HEK293 (cell line): ENCODE results near the gene LYL1.

Experiments used
- CTCF ChIA-PET: fragments of 350-600 bp; formaldehyde crosslinking; extraction: SDS; loops from one replicate; lab custom pipeline; 2021; ENCODE audit warnings: antibody characterized with exemption; lab: Yijun Ruan, JAX
- POLR2A ChIA-PET: fragments of 300-600 bp; formaldehyde crosslinking; extraction: SDS; loops from one replicate; lab custom pipeline; 2020; ENCODE audit warnings: antibody characterized with exemption, inconsistent platforms; lab: Yijun Ruan, JAX
- H3K27ac ChIP-seq: fragments of 200-500 bp; sonication (Bioruptor generic); 2 replicates; pipeline ENCODE4 v1.5.1; 2014; ENCODE audit warnings: low read depth, low read length, control low read depth, inconsistent platforms; ENCODE audit errors: extremely low read depth
- H3K36me3 ChIP-seq, 2 experiments: fragments of 200-500 bp in 1 of 2; sonication (Bioruptor generic) in 1 of 2; 1 replicate in 1 of 2; 2 replicates in 1 of 2; pipeline ENCODE4 v1.5.1; 2014 to 2017; ENCODE audit warnings: inconsistent platforms in 2 of 2, low read length in 2 of 2; ENCODE audit not compliant: control insufficient read depth in 2 of 2, insufficient read depth in 1 of 2
- H3K4me1 ChIP-seq: fragments of 200-500 bp; sonication (Bioruptor generic); 2 replicates; pipeline ENCODE4 v1.5.1; 2014; ENCODE audit warnings: mild to moderate bottlenecking, low read length, inconsistent platforms; ENCODE audit not compliant: control insufficient read depth, insufficient read depth
- H3K4me3 ChIP-seq: 2 replicates; pipeline ENCODE4 v1.5.1; 2011; ENCODE audit warnings: low read depth, mild to moderate bottlenecking, control low read depth, low read length, moderate library complexity
- H3K9me3 ChIP-seq: fragments of 200-500 bp; sonication (Bioruptor generic); 2 replicates; pipeline ENCODE4 v1.5.1; 2014; ENCODE audit warnings: low read depth, low read length, inconsistent platforms; ENCODE audit not compliant: control insufficient read depth, insufficient read depth
- EGR2 ChIP-seq: fragments of 450-650 bp; formaldehyde crosslinking; IDR thresholded peaks from 2 replicates; pipeline ENCODE4 v1.5.1; 2016; ENCODE audit warnings: low read depth, missing biosample characterization, missing genetic modification characterization
- GLIS1 ChIP-seq: fragments of 450-650 bp; formaldehyde crosslinking; IDR thresholded peaks from 2 replicates; pipeline ENCODE4 v1.5.1; 2016; ENCODE audit warnings: missing biosample characterization, missing genetic modification characterization
- PATZ1 ChIP-seq: fragments of 450-650 bp; formaldehyde crosslinking; IDR thresholded peaks from 2 replicates; pipeline ENCODE4 v1.5.1; 2016; ENCODE audit warnings: missing biosample characterization, missing genetic modification characterization
- PBX3 ChIP-seq: sonication (generic); formaldehyde crosslinking; IDR thresholded peaks from 2 replicates; pipeline ENCODE4 v1.8.1; 2022; ENCODE audit warnings: mild to moderate bottlenecking, moderate library complexity, missing genetic modification reagents
- SCRT1 ChIP-seq: fragments of 450-650 bp; formaldehyde crosslinking; IDR thresholded peaks from 2 replicates; pipeline ENCODE4 v1.5.1; 2016; ENCODE audit warnings: missing biosample characterization, missing genetic modification characterization, borderline replicate concordance
- SCRT2 ChIP-seq: fragments of 450-650 bp; formaldehyde crosslinking; IDR thresholded peaks from 2 replicates; pipeline ENCODE4 v1.5.1; 2016; ENCODE audit warnings: missing biosample characterization, missing genetic modification characterization
- SP2 ChIP-seq: fragments of 450-650 bp; formaldehyde crosslinking; IDR thresholded peaks from 2 replicates; pipeline ENCODE4 v1.5.1; 2016; ENCODE audit warnings: missing biosample characterization, missing genetic modification characterization
- SP3 ChIP-seq: fragments of 450-650 bp; formaldehyde crosslinking; IDR thresholded peaks from 2 replicates; pipeline ENCODE4 v1.5.1; 2016; ENCODE audit warnings: missing biosample characterization, missing genetic modification characterization
- ZBTB21 ChIP-seq: fragments of 450-650 bp; formaldehyde crosslinking; IDR thresholded peaks from 2 replicates; pipeline ENCODE4 v1.5.1; 2017; ENCODE audit warnings: missing biosample characterization, missing genetic modification characterization
- ZBTB8A ChIP-seq: fragments of 450-650 bp; formaldehyde crosslinking; IDR thresholded peaks from 2 replicates; pipeline ENCODE4 v1.5.1; 2016; ENCODE audit warnings: missing biosample characterization, missing genetic modification characterization
- ZEB2 ChIP-seq: fragments of 450-650 bp; formaldehyde crosslinking; IDR thresholded peaks from 2 replicates; pipeline ENCODE4 v1.5.1; 2016; ENCODE audit warnings: missing biosample characterization, missing genetic modification characterization
- ZIC2 ChIP-seq: fragments of 450-650 bp; formaldehyde crosslinking; IDR thresholded peaks from 2 replicates; pipeline ENCODE4 v1.5.1; 2016; ENCODE audit warnings: missing biosample characterization, missing genetic modification characterization
- ZNF140 ChIP-seq: fragments of 450-650 bp; formaldehyde crosslinking; IDR thresholded peaks from 2 replicates; pipeline ENCODE4 v1.5.1; 2016; ENCODE audit warnings: missing biosample characterization, missing genetic modification characterization
- ZNF146 ChIP-seq: fragments of 450-650 bp; formaldehyde crosslinking; IDR thresholded peaks from 2 replicates; pipeline ENCODE4 v1.5.1; 2016; ENCODE audit warnings: missing biosample characterization, missing genetic modification characterization
- ZNF202 ChIP-seq: fragments of 450-650 bp; formaldehyde crosslinking; IDR thresholded peaks from 2 replicates; pipeline ENCODE4 v1.5.1; 2016; ENCODE audit warnings: missing biosample characterization, missing genetic modification characterization, borderline replicate concordance
- ZNF350 ChIP-seq: fragments of 450-650 bp; formaldehyde crosslinking; IDR thresholded peaks from 2 replicates; pipeline ENCODE4 v1.5.0; 2017; ENCODE audit warnings: missing biosample characterization, mild to moderate bottlenecking, missing genetic modification characterization
- ZNF473 ChIP-seq: fragments of 450-650 bp; formaldehyde crosslinking; IDR thresholded peaks from 2 replicates; pipeline ENCODE4 v1.5.1; 2017; ENCODE audit warnings: missing biosample characterization, missing genetic modification characterization
- ZNF529 ChIP-seq: fragments of 450-650 bp; formaldehyde crosslinking; IDR thresholded peaks from 2 replicates; pipeline ENCODE4 v1.5.1; 2017; ENCODE audit warnings: missing genetic modification characterization, missing biosample characterization; ENCODE audit not compliant: insufficient replicate concordance
- ZNF561 ChIP-seq: fragments of 450-650 bp; IDR thresholded peaks from 2 replicates; pipeline ENCODE4 v1.5.1; 2018; ENCODE audit warnings: missing biosample characterization, missing genetic modification characterization, borderline replicate concordance
- ZNF600 ChIP-seq: fragments of 450-650 bp; formaldehyde crosslinking; IDR thresholded peaks from 2 replicates; pipeline ENCODE4 v1.5.1; 2016; ENCODE audit warnings: missing biosample characterization, missing genetic modification characterization
- TF ChIP-seq, protein P1 (sequence below): fragments of 450-650 bp; IDR thresholded peaks from 2 replicates; pipeline ENCODE4 v1.5.1; 2018; ENCODE audit warnings: missing biosample characterization, mild to moderate bottlenecking, missing genetic modification characterization
- TF ChIP-seq, protein P2 (sequence below): fragments of 450-650 bp; formaldehyde crosslinking; IDR thresholded peaks from 2 replicates; pipeline ENCODE4 v1.5.1; 2016; ENCODE audit warnings: missing biosample characterization, missing genetic modification characterization
- TF ChIP-seq, protein P3 (sequence below): fragments of 450-650 bp; formaldehyde crosslinking; IDR thresholded peaks from 2 replicates; pipeline ENCODE4 v1.5.1; 2017; ENCODE audit warnings: missing biosample characterization, missing genetic modification characterization

Gene LYL1

DNA sequence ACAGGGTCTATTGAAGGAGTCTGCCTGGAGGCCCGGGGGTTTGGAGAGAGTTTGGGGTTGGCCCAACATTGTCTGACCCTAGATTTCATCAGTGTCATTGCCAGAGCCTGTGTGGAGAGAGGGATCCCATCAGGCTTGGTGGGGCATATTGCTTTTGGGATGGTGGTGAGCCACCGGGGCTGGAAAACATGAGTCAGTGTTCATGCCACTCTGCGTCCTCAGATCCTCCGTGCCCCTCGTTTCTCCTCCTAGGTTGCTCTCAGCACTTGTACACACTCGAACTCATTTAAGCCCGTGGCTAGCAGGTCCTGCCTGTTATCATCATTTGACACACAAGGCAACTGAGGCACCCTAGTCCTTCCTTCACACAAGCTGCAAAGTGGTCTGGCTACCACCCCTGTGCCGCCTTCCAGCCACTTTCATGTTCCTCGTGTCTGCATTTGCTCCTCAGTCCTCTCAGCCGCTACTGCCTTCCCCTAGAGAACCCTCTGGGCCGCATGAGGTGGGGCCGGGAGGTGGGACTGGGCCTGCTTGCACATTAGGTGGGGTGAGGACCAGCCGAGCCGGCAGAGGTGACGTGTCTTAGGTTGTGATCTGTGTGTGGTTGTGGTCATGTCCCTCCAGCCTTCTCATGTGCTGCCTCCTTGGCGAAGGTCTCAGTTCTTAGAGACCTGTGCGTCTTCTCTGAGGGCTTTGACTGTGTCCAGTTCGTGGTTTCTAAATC, 19.1 kb upstream of the LYL1 start (continued):
- TF ChIP-seq ZEB2 (no peak), ZBTB8A (tag by site-specific recombination) (no peak), PBX3 (CRISPR knock-in tag) (no peak), ZNF600 (tag by site-specific recombination) (no peak), ZNF350 (no peak), ZBTB21 (tag by site-specific recombination) (no peak), PATZ1 (tag by site-specific recombination) (no peak), ZNF473 (tag by site-specific recombination) (no peak), SP3 (tag by site-specific recombination) (no peak), EGR2 (tag by site-specific recombination) (no peak)
- TF ChIP-seq, protein P1, sequence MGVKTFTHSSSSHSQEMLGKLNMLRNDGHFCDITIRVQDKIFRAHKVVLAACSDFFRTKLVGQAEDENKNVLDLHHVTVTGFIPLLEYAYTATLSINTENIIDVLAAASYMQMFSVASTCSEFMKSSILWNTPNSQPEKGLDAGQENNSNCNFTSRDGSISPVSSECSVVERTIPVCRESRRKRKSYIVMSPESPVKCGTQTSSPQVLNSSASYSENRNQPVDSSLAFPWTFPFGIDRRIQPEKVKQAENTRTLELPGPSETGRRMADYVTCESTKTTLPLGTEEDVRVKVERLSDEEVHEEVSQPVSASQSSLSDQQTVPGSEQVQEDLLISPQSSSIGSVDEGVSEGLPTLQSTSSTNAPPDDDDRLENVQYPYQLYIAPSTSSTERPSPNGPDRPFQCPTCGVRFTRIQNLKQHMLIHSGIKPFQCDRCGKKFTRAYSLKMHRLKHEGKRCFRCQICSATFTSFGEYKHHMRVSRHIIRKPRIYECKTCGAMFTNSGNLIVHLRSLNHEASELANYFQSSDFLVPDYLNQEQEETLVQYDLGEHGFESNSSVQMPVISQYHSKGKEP (tag by site-specific recombination): no peak
- TF ChIP-seq, protein P2, sequence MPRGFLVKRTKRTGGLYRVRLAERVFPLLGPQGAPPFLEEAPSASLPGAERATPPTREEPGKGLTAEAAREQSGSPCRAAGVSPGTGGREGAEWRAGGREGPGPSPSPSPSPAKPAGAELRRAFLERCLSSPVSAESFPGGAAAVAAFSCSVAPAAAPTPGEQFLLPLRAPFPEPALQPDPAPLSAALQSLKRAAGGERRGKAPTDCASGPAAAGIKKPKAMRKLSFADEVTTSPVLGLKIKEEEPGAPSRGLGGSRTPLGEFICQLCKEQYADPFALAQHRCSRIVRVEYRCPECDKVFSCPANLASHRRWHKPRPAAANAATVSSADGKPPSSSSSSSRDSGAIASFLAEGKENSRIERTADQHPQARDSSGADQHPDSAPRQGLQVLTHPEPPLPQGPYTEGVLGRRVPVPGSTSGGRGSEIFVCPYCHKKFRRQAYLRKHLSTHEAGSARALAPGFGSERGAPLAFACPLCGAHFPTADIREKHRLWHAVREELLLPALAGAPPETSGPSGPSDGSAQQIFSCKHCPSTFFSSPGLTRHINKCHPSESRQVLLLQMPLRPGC (tag by site-specific recombination): no peak

DNA sequence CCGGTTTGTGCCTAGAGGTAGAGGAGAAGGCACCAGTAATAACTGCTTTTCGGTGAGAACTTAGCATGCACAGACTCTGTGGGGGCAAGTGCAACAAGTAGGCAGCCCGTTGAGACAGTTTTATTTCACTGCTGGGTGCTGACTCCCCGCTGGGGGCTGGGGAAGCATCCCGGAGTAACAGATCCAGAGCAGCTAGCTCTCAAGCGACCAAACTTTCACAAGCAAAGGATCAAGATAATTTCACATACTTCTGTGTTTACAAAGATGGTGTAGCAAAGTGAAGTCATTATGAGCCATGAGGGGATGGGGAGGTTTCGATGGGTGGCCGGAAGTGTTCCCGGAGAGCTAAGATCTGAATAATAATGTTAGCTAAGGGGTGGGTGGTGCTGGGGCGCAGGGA, 18.2 kb upstream of the LYL1 start:
- POLR2A ChIA-PET: interaction anchor here (0.5 to 4.2 kb wide), 5 partner anchors 26 to 439 kb away, joined by 3 to 27 read pairs (median 4); partner anchors contain the start of genes DHPS, IER2 and STX10

More for the DNA sequence above, 18.2 kb upstream of the LYL1 start:
- Histone ChIP-seq H3K27ac (no peak overlapping the region), H3K4me1 (peaks cover 7% of the 10 kb centered on the region), H3K4me3 (no peak overlapping the region), H3K36me3 (peaks cover 0 to 48% of the 10 kb centered on the region in 2 experiments; a peak in 2 of 3 replicates), H3K9me3 (no peaks in the 10 kb centered on the region)
- CTCF ChIA-PET: interaction anchor here (0.6 to 1.6 kb wide), 3 partner anchors 27 to 274 kb away, joined by 3 read pairs; no protein-coding TSS in a partner anchor
- TF ChIP-seq ZIC2 (tag by site-specific recombination) (peak; percentile 95), ZNF202 (tag by site-specific recombination) (no peak), PATZ1 (tag by site-specific recombination) (no peak), ZNF146 (tag by site-specific recombination) (no peak), ZBTB21 (tag by site-specific recombination) (no peak), SP2 (tag by site-specific recombination) (no peak), ZNF529 (tag by site-specific recombination) (no peak), GLIS1 (peak; percentile 75), ZNF561 (tag by site-specific recombination) (no peak), SCRT2 (tag by site-specific recombination) (peak; percentile 93), ZNF140 (tag by site-specific recombination) (no peak), SCRT1 (tag by site-specific recombination) (peak; percentile 52; the same call in 1 of the 2 replicates)
- TF ChIP-seq, protein P3, sequence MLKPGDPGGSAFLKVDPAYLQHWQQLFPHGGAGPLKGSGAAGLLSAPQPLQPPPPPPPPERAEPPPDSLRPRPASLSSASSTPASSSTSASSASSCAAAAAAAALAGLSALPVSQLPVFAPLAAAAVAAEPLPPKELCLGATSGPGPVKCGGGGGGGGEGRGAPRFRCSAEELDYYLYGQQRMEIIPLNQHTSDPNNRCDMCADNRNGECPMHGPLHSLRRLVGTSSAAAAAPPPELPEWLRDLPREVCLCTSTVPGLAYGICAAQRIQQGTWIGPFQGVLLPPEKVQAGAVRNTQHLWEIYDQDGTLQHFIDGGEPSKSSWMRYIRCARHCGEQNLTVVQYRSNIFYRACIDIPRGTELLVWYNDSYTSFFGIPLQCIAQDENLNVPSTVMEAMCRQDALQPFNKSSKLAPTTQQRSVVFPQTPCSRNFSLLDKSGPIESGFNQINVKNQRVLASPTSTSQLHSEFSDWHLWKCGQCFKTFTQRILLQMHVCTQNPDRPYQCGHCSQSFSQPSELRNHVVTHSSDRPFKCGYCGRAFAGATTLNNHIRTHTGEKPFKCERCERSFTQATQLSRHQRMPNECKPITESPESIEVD (tag by site-specific recombination): no peak
